Measurements from ENCODE around the gene FOXD4.
"Not testable (repeated sequence)": the region's sequence is repeated elsewhere in the genome, so short reads cannot be mapped to it uniquely, and the experiment has no call there.

- not testable (repeated sequence) for TF ChIP-seq CTCF (IDR thresholded peaks at IDR 0.05 in 8 of 11, conservative IDR thresholded peaks at IDR 0.05 in 3 of 11); POLR2A (IDR thresholded peaks at IDR 0.05)
Measured at GRCh38 chr9:113468-114266, 4.5 kb downstream of the FOXD4 start.
